ENCODE results near the gene PCCA. TPM values are rescaled to one million over a fixed set of nuclear protein-coding genes. Genes with fewer than 3 reads are reported as not detected.
"Not testable (repeated sequence)": the region's sequence is repeated elsewhere in the genome, so short reads cannot be mapped to it uniquely, and the experiment has no call there.

The PCCA gene
- total RNA-seq, 1 experiment from 2014 or later: 8.9 TPM

DNA sequence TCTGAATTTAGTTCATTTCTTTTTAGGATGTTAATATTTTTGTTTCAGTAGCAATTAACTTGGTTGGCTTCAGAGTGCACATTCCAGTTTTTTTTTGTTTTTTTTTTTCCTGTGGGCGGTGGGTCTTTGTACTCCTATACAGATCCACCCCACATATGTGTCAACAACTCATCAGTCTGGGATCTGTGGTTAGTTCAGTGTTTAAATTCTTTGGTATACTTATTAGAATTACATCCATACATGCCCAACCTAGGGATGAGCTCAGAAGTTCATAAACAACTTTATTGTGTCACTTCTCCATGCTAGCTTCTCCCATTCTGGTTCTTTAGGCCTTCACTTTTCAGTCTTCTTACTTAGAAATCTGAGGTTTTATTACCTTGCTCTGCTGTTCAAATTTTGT, 50.9 kb downstream of the PCCA start:
- DNase-seq: no peak
- Mint-ChIP-seq H3K36me3 (ENCODE audit: insufficient read depth, unreplicated experiment) (no peaks in the 10 kb centered on the region), H3K27me3 (ENCODE audit: unreplicated experiment) (no peaks in the 10 kb centered on the region), H3K9me3 (ENCODE audit: low read depth, unreplicated experiment) (no peaks in the 10 kb centered on the region), H3K4me1 (ENCODE audit: low read depth, unreplicated experiment) (peaks cover 9% of the 10 kb centered on the region), H3K4me3 (ENCODE audit: low read depth, unreplicated experiment) (no peak overlapping the region), H3K27ac (ENCODE audit: unreplicated experiment) (no peak overlapping the region)
- TF ChIP-seq, protein P1, sequence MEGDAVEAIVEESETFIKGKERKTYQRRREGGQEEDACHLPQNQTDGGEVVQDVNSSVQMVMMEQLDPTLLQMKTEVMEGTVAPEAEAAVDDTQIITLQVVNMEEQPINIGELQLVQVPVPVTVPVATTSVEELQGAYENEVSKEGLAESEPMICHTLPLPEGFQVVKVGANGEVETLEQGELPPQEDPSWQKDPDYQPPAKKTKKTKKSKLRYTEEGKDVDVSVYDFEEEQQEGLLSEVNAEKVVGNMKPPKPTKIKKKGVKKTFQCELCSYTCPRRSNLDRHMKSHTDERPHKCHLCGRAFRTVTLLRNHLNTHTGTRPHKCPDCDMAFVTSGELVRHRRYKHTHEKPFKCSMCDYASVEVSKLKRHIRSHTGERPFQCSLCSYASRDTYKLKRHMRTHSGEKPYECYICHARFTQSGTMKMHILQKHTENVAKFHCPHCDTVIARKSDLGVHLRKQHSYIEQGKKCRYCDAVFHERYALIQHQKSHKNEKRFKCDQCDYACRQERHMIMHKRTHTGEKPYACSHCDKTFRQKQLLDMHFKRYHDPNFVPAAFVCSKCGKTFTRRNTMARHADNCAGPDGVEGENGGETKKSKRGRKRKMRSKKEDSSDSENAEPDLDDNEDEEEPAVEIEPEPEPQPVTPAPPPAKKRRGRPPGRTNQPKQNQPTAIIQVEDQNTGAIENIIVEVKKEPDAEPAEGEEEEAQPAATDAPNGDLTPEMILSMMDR (IDR thresholded peaks at IDR 0.05; ENCODE audit: unreplicated experiment): no peak
- CTCF ChIA-PET: no interaction called here
- intact Hi-C loops (cut with micrococcal nuclease; ENCODE audit: unreplicated experiment): no loop called here
- BruUV-seq (replicated peaks): no TSS peak

DNA sequence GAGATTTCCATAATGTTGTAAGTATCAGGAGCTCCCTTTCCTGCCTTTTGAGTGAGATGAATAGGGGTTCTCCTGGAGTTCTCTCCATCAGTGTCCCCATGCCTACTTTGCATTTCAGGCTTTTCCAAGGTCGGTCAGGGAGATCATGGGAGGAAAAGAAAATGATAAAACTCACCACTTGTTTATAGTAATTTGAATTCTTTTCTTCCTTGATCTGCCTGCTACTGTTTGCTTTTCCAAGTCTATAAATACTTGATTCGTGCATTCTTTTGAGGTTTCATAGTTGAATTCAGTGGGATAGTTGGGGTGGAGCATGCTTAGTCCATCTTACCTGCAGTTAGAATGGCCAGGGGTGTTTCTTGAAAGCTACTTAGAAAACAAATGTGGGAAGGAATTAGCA, 51.5 kb downstream of the PCCA start:
- Mint-ChIP-seq H3K36me3 (ENCODE audit: insufficient read depth, unreplicated experiment) (peaks cover 4% of the 10 kb centered on the region), H3K27ac (ENCODE audit: unreplicated experiment) (no peak overlapping the region), H3K9me3 (ENCODE audit: low read depth, unreplicated experiment) (no peaks in the 10 kb centered on the region), H3K4me3 (ENCODE audit: low read depth, unreplicated experiment) (no peak overlapping the region), H3K27me3 (ENCODE audit: unreplicated experiment) (no peaks in the 10 kb centered on the region), H3K4me1 (ENCODE audit: low read depth, unreplicated experiment) (peaks cover 9% of the 10 kb centered on the region)
- TF ChIP-seq, protein P1 (IDR thresholded peaks at IDR 0.05; ENCODE audit: unreplicated experiment): no peak
- CTCF ChIA-PET: no interaction called here
- DNase-seq: no peak
- BruUV-seq (replicated peaks): no TSS peak
- intact Hi-C loops (cut with micrococcal nuclease; ENCODE audit: unreplicated experiment): no loop called here

DNA sequence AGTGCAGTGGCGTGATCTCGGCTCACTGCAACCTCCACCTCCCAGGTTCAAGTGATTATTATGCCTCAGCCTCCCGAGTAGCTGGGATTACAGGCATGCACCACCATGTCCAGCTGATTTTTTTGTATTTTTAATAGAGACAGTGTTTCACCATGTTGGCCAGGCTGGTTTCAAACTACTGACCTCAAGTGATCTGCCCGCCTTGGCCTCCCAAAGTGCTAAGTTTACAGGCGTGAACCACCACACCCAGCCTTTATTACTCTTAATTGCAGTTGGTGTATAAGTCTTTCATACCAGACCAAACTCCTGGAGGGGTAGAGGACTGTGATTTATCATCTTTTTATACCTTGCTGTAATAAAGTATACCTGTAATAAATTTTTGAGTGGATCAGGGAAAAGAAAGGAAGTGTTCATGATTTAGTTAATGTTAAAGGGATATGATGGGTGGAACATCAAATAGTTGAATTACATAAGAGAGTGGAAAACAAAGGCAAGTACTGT, 52.6 kb downstream of the PCCA start:
- H3K27ac Mint-ChIP-seq (ENCODE audit: unreplicated experiment); DNase-seq; H3K4me3 Mint-ChIP-seq (ENCODE audit: low read depth, unreplicated experiment); CTCF ChIA-PET; H3K4me1 Mint-ChIP-seq (ENCODE audit: low read depth, unreplicated experiment); H3K27me3 Mint-ChIP-seq (ENCODE audit: unreplicated experiment); BruUV-seq (replicated peaks); intact Hi-C loops (cut with micrococcal nuclease; ENCODE audit: unreplicated experiment); H3K9me3 Mint-ChIP-seq (ENCODE audit: low read depth, unreplicated experiment); H3K36me3 Mint-ChIP-seq (ENCODE audit: insufficient read depth, unreplicated experiment): not testable (repeated sequence)

DNA sequence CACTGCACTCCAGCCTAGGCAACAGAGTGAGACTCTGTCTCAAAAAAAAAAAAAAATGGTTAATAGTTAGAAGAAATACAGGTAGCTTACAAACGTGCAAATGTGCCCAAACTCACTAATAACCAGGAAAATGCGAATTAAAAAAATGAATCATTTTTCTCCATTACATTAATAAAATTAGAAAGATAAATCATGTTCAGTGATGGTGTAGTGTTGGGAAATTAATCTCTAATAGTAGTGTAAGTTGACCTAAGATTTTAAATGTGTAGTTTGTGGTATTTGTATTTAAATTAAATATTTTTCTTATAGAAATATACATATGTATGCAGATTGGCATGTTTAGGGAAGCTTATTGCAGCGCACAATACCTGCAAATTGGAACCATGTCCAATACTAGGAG, 57.6 kb downstream of the PCCA start:
- Mint-ChIP-seq H3K27me3 (ENCODE audit: unreplicated experiment) (no peaks in the 10 kb centered on the region), H3K36me3 (ENCODE audit: insufficient read depth, unreplicated experiment) (peaks cover 5% of the 10 kb centered on the region), H3K27ac (ENCODE audit: unreplicated experiment) (no peak overlapping the region), H3K9me3 (ENCODE audit: low read depth, unreplicated experiment) (no peaks in the 10 kb centered on the region), H3K4me3 (ENCODE audit: low read depth, unreplicated experiment) (no peak overlapping the region), H3K4me1 (ENCODE audit: low read depth, unreplicated experiment) (no peaks in the 10 kb centered on the region)
- no peak for DNase-seq
- CTCF ChIA-PET: no interaction called here
- BruUV-seq (replicated peaks): no TSS peak
- TF ChIP-seq, protein P1 (IDR thresholded peaks at IDR 0.05; ENCODE audit: unreplicated experiment): no peak
- intact Hi-C loops (cut with micrococcal nuclease; ENCODE audit: unreplicated experiment): no loop called here

DNA sequence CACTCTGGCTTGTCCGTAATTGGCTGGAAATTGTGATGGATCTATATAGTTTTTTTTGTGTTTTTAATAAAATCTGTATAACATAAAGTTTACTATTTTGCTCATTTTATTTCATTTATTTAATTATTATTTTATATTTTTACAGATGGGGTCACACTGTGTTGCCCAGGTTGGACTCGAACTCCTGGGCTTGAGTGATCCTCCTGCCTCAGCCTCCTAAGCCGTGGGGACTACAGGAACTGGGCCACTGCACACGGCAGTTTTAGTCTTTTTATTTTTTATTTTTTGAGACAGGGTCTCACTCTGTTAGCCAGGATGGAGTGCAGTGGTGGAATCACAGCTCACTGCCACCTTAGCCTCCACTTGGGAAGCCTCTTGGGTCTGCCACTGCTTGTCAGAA, 58.9 kb downstream of the PCCA start:
- peaks cover 5% of the 10 kb centered on the region for H3K36me3 Mint-ChIP-seq (ENCODE audit: insufficient read depth, unreplicated experiment)
- no peak overlapping the region for H3K4me3 Mint-ChIP-seq (ENCODE audit: low read depth, unreplicated experiment)
- no peak overlapping the region for H3K27ac Mint-ChIP-seq (ENCODE audit: unreplicated experiment)
- H3K9me3 Mint-ChIP-seq (ENCODE audit: low read depth, unreplicated experiment): no peaks in the 10 kb centered on the region
- BruUV-seq (replicated peaks): no TSS peak
- no peak for DNase-seq
- intact Hi-C loops (cut with micrococcal nuclease; ENCODE audit: unreplicated experiment): no loop called here
- CTCF ChIA-PET: no interaction called here
- H3K27me3 Mint-ChIP-seq (ENCODE audit: unreplicated experiment): no peaks in the 10 kb centered on the region
- no peaks in the 10 kb centered on the region for H3K4me1 Mint-ChIP-seq (ENCODE audit: low read depth, unreplicated experiment)
- TF ChIP-seq, protein P1 (IDR thresholded peaks at IDR 0.05; ENCODE audit: unreplicated experiment): no peak
